H1 (cell line): ENCODE measurements around the gene NDUFA11. TPM values are rescaled to one million over a fixed set of nuclear protein-coding genes. Genes with fewer than 3 reads are reported as not detected.

Source experiments
- CTCF ChIA-PET: fragments of 300-600 bp; sonication (Branson Sonifier 250); formaldehyde crosslinking; loops from one replicate; lab custom pipeline; 2021; ENCODE audit not compliant: partially characterized antibody; lab: Charles Lee
- POLR2A ChIA-PET: fragments of 300-600 bp; sonication (Branson Sonifier 250); formaldehyde crosslinking; loops from one replicate; lab custom pipeline; 2021; ENCODE audit warnings: inconsistent platforms; ENCODE audit not compliant: partially characterized antibody; lab: Charles Lee
- DNase-seq, 2 experiments: peaks; one replicate each; pipeline versions ENCODE4 v3.0.0 to v3.0.0-alpha.2; 2010 to 2022; ENCODE audit warnings: low spot score in 2 of 2, low read depth in 1 of 2, mixed read lengths in 1 of 2
- FAIRE-seq: peaks from 2 replicates; lab custom pipeline; 2011; peaks lifted over from hg19 to GRCh38; lab: Jason Lieb, UNC
- H2AFZ ChIP-seq: 2 replicates; pipeline ENCODE4 v1.8.1; 2012; ENCODE audit warnings: low read length, inconsistent platforms
- H2AK5ac ChIP-seq: 2 replicates; pipeline ENCODE4 v1.6.1; 2013; ENCODE audit warnings: low read depth, low read length
- H2BK120ac ChIP-seq: replicated peaks from 2 replicates; pipeline ENCODE3; 2013; ENCODE audit warnings: low read depth, low read length, inconsistent platforms
- H2BK12ac ChIP-seq: 2 replicates; pipeline ENCODE4 v1.6.1; 2013; ENCODE audit warnings: low read depth, low read length
- H2BK15ac ChIP-seq: 2 replicates; pipeline ENCODE4 v1.6.1; 2013; ENCODE audit warnings: low read length
- H2BK20ac ChIP-seq: 2 replicates; pipeline ENCODE4 v1.6.1; 2013; ENCODE audit warnings: low read length
- H2BK5ac ChIP-seq: 2 replicates; pipeline ENCODE4 v1.6.1; 2013; ENCODE audit warnings: low read depth, low read length
- H3K14ac ChIP-seq: 2 replicates; pipeline ENCODE4 v1.6.1; 2013; ENCODE audit warnings: inconsistent platforms; ENCODE audit not compliant: insufficient read length
- H3K18ac ChIP-seq: 2 replicates; pipeline ENCODE4 v1.6.1; 2013; ENCODE audit warnings: low read length; ENCODE audit errors: extremely low read depth
- H3K23ac ChIP-seq: 2 replicates; pipeline ENCODE4 v1.6.1; 2013; ENCODE audit warnings: inconsistent platforms; ENCODE audit not compliant: insufficient read length
- H3K23me2 ChIP-seq: 2 replicates; pipeline ENCODE4 v1.6.1; 2013; ENCODE audit warnings: low read depth, low read length
- H3K27ac ChIP-seq: 2 replicates; pipeline ENCODE4 v1.6.1; 2011; ENCODE audit warnings: low read depth, low read length, inconsistent platforms
- H3K27me3 ChIP-seq, 4 experiments: replicated peaks in 1 of 4; 1 replicate in 1 of 4; 2 replicates in 3 of 4; pipeline versions ENCODE4 v1.6.1 to v1.8.1; 2011 to 2013; ENCODE audit warnings: low read length in 3 of 4, mild to moderate bottlenecking in 3 of 4, inconsistent platforms in 2 of 4, mixed read lengths in 2 of 4, moderate library complexity in 1 of 4; ENCODE audit not compliant: control insufficient read depth in 3 of 4, insufficient read depth in 3 of 4; ENCODE audit errors: extremely low read depth in 1 of 4
- H3K36me3 ChIP-seq, 4 experiments: 2 replicates each; pipeline versions ENCODE4 v1.6.1 to v1.8.1; 2011 to 2013; ENCODE audit warnings: mild to moderate bottlenecking in 4 of 4, low read length in 3 of 4, moderate library complexity in 2 of 4, control low read depth in 1 of 4, inconsistent platforms in 1 of 4; ENCODE audit not compliant: insufficient read depth in 4 of 4, control insufficient read depth in 2 of 4
- H3K4ac ChIP-seq: replicated peaks from 2 replicates; pipeline ENCODE3; 2013; ENCODE audit warnings: low read length, low read depth, mixed read lengths, inconsistent platforms; ENCODE audit not compliant: insufficient read length
- H3K4me1 ChIP-seq, 4 experiments: replicated peaks in 1 of 4; 1 replicate in 1 of 4; 2 replicates in 3 of 4; pipeline versions ENCODE4 v1.6.1 to v1.8.1; 2011 to 2013; ENCODE audit warnings: low read length in 3 of 4, inconsistent platforms in 2 of 4, mixed read lengths in 1 of 4; ENCODE audit not compliant: insufficient read depth in 4 of 4, control insufficient read depth in 3 of 4
- H3K4me2 ChIP-seq, 2 experiments: 2 replicates each; pipeline versions ENCODE4 v1.6.1 to v1.8.1; 2011 to 2013; ENCODE audit warnings: low read depth in 2 of 2, low read length in 2 of 2, control low read depth in 1 of 2, inconsistent platforms in 1 of 2, mild to moderate bottlenecking in 1 of 2; ENCODE audit not compliant: insufficient read depth in 1 of 2
- H3K4me3 ChIP-seq, 4 experiments: fragments of 200-600, 300-600 bp in 1 of 4; sonication (generic), shearing (Covaris generic), sonication (Bioruptor Twin) in 1 of 4; 2 replicates each; pipeline versions ENCODE4 v1.5.1 to v1.8.1; 2011 to 2016; ENCODE audit warnings: low read length in 4 of 4, low read depth in 3 of 4, control low read depth in 2 of 4, inconsistent platforms in 2 of 4, mild to moderate bottlenecking in 2 of 4, mixed read lengths in 1 of 4, moderate library complexity in 1 of 4; ENCODE audit not compliant: insufficient read depth in 2 of 4; ENCODE audit errors: extremely low read depth in 1 of 4
- H3K56ac ChIP-seq: replicated peaks from 2 replicates; pipeline ENCODE3; 2013; ENCODE audit warnings: low read depth, mild to moderate bottlenecking, mixed read lengths, low read length, inconsistent platforms; ENCODE audit not compliant: insufficient read length
- H3K79me1 ChIP-seq: 2 replicates; pipeline ENCODE4 v1.6.1; 2013; ENCODE audit warnings: low read depth, low read length, control low read depth
- H3K79me2 ChIP-seq, 2 experiments: 2 replicates each; pipeline versions ENCODE4 v1.6.1 to v1.8.1; 2012 to 2013; ENCODE audit warnings: low read length in 2 of 2, mild to moderate bottlenecking in 2 of 2, inconsistent platforms in 1 of 2; ENCODE audit not compliant: insufficient read depth in 2 of 2, control insufficient read depth in 1 of 2
- H3K9ac ChIP-seq, 4 experiments: replicated peaks in 1 of 4; 1 replicate in 1 of 4; 2 replicates in 3 of 4; pipeline versions ENCODE4 v1.6.1 to v1.8.1; 2011 to 2013; ENCODE audit warnings: low read depth in 3 of 4, low read length in 3 of 4, control low read depth in 2 of 4, mild to moderate bottlenecking in 2 of 4, moderate library complexity in 2 of 4, inconsistent platforms in 1 of 4; ENCODE audit errors: extremely low read depth in 1 of 4
- H3K9me3 ChIP-seq, 2 experiments: 2 replicates each; pipeline versions ENCODE4 v1.6.1 to v1.8.1; 2012 to 2013; ENCODE audit warnings: mild to moderate bottlenecking in 2 of 2, moderate library complexity in 2 of 2, control low read depth in 1 of 2, inconsistent platforms in 1 of 2, low read depth in 1 of 2, low read length in 1 of 2, mixed read lengths in 1 of 2; ENCODE audit not compliant: insufficient read depth in 2 of 2
- H4K20me1 ChIP-seq, 2 experiments: replicated peaks in 1 of 2; 2 replicates each; pipeline versions ENCODE3 to v1.8.1; 2011 to 2013; ENCODE audit warnings: inconsistent platforms in 2 of 2, low read length in 2 of 2, mild to moderate bottlenecking in 1 of 2; ENCODE audit not compliant: insufficient read depth in 2 of 2, control insufficient read depth in 1 of 2
- H4K5ac ChIP-seq: 2 replicates; pipeline ENCODE4 v1.6.1; 2013; ENCODE audit warnings: low read length, low read depth, mixed read lengths, inconsistent platforms; ENCODE audit not compliant: insufficient read length
- H4K8ac ChIP-seq: 2 replicates; pipeline ENCODE4 v1.8.0; 2013; ENCODE audit warnings: mild to moderate bottlenecking, moderate library complexity, low read length, inconsistent platforms; ENCODE audit not compliant: insufficient read depth; ENCODE audit errors: extremely low read depth
- H4K91ac ChIP-seq: replicated peaks from 2 replicates; pipeline ENCODE3; 2013; ENCODE audit warnings: low read length, mixed read lengths, inconsistent platforms; ENCODE audit not compliant: insufficient read length
- JUN ChIP-seq: IDR thresholded peaks from 2 replicates; pipeline ENCODE4 v1.6.1; 2011; ENCODE audit warnings: low read depth, mild to moderate bottlenecking, improper control_type of control experiment, low read length
- KDM5A ChIP-seq: fragments of 200-600 bp; IDR thresholded peaks from 2 replicates; pipeline ENCODE4 v1.7.1; 2012; ENCODE audit warnings: mild to moderate bottlenecking, low read length, inconsistent platforms, mixed read lengths
- RBBP5 ChIP-seq: IDR thresholded peaks from 2 replicates; pipeline ENCODE4 v1.7.1; 2012; ENCODE audit warnings: low read depth, mild to moderate bottlenecking, inconsistent platforms, low read length, moderate library complexity, borderline replicate concordance
- RXRA ChIP-seq: IDR thresholded peaks from 2 replicates; pipeline ENCODE4 v1.6.1; 2011; ENCODE audit warnings: low read depth, mild to moderate bottlenecking, low read length, moderate library complexity; ENCODE audit not compliant: insufficient read depth
- SAP30 ChIP-seq: fragments of 300-600 bp; sonication (generic); IDR thresholded peaks from 2 replicates; pipeline ENCODE4 v1.7.1; 2012; ENCODE audit warnings: low read length, moderate library complexity, mild to moderate bottlenecking, inconsistent platforms; ENCODE audit not compliant: insufficient read depth, insufficient replicate concordance
- SIX5 ChIP-seq: IDR thresholded peaks from 2 replicates; pipeline ENCODE4 v1.6.1; 2011; ENCODE audit warnings: mild to moderate bottlenecking, low read depth, low read length
- SRF ChIP-seq: IDR thresholded peaks from 2 replicates; pipeline ENCODE4 v1.6.1; 2011; ENCODE audit warnings: mild to moderate bottlenecking, low read depth, low read length, moderate library complexity
- ZNF274 ChIP-seq: IDR thresholded peaks from 2 replicates; pipeline ENCODE4 v1.7.0; 2012; ENCODE audit warnings: low read length, borderline replicate concordance; ENCODE audit errors: extremely low read depth
- WGBS, 2 experiments: shearing (Covaris generic) in 1 of 2; methylation state at CpG; one replicate each; pipeline versions ENCODE4 v1.1.6 to v1.1.7; 2013 to 2015; ENCODE audit warnings: low lambda C conversion rate in 2 of 2, mixed read lengths in 2 of 2, inconsistent platforms in 1 of 2, low coverage in 1 of 2, missing lambda C conversion rate in 1 of 2; ENCODE audit not compliant: insufficient replicate concordance in 2 of 2, insufficient coverage in 1 of 2, insufficient read length in 1 of 2; ENCODE audit errors: extremely low coverage in 1 of 2, missing lambda C conversion rate in 1 of 2; 5-methylcytosine and 5-hydroxymethylcytosine counted together
- polyA plus RNA-seq, 7 experiments: library from polyadenylated mRNA; depleted of rRNA in 3 of 7; stranded (reverse) in 5 of 7; unstranded in 2 of 7; fragments of >200 nt in 5 of 7; fragments of 200-250 nt in 2 of 7; gene quantifications; 1 replicate in 5 of 7; 2 replicates in 1 of 7; 4 replicates in 1 of 7; pipeline versions ENCODE4 v1.2.1 to v1.2.3, GENCODE V29; 2011 to 2013; ENCODE audit warnings: missing spikeins in 2 of 7, mixed read lengths in 2 of 7
- total RNA-seq: library from RNA; stranded (reverse); fragmentation: NEBNext Ultra II Directional; extraction: Animal tissue kit (Norgen Biotek cat#: 25700); gene quantifications from 2 replicates; pipeline ENCODE4 v1.2.1, GENCODE V29; 2021
- TF ChIP-seq, protein P1 (sequence below): IDR thresholded peaks from 2 replicates; pipeline ENCODE4 v1.6.1; 2012; ENCODE audit warnings: low read length, inconsistent platforms

NDUFA11 gene
- total and polyA plus RNA-seq, 2 of the 8 experiments (the other 6 are each of a cell fraction or from before 2014, with no cell fraction given) = 205 to 1,037 TPM

DNA sequence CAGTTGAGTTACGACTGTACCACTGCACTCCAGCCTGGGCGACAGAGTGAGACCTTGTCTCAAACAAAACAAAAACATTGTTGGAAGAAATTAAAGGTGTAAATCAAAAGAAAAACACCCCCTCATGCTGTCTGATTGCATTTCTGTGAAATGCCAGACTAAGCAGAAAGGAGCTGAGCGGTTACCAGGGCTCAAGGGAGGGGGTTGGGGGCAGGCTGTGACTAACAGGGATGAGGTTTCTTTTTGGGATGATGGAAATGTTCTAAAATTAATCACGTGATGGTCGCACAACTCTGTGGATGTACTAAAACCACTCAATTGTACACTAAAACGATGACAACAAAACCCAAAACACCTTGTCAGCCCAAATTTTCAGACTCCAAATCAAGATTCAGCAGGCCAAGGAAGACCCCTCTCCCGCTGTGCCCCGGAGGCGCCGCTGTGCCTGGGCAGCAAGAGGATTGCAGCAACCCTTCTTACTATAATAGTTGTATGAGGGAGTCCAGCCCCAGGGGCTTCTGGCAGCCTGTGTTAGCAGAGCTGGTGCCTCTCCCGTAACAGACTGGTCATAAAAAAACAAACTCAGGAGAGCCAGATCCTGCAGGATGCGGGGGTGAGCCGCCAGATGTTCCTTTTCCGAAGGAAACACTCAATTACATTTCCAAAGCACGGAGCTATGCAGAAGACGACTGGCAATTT is 31.3 kb upstream of the NDUFA11 start:
- DNase-seq (no peak), FAIRE-seq (no peak)
- peaks cover 2 to 22% (median 10%) of the 10 kb centered on the region in 4 experiments; a peak in 6 of 8 replicates for H3K36me3 ChIP-seq
- no peak overlapping the region for H4K5ac ChIP-seq
- no peak overlapping the region for H3K14ac ChIP-seq
- H3K4me1 ChIP-seq = no peaks in the 10 kb centered on the region
- no peaks in the 10 kb centered on the region for H3K9me3 ChIP-seq
- no peak overlapping the region for H3K27ac ChIP-seq
- no peak overlapping the region for H3K18ac ChIP-seq
- peaks cover 0 to 8% of the 10 kb centered on the region in 2 experiments; a peak in 1 of 4 replicates for H3K79me2 ChIP-seq
- no peak overlapping the region for H2AFZ ChIP-seq
- no peaks in the 10 kb centered on the region for H3K27me3 ChIP-seq
- no peak overlapping the region for H2BK12ac ChIP-seq
- H4K91ac ChIP-seq = no peak overlapping the region
- H2BK15ac ChIP-seq = no peak overlapping the region
- H3K4me2 ChIP-seq = no peak overlapping the region
- POLR2A ChIA-PET = interaction anchor here (1.2 kb wide), 1 partner anchor 20 kb away, joined by 3 read pairs; no protein-coding TSS in a partner anchor
- H3K79me1 ChIP-seq = peaks cover 15% of the 10 kb centered on the region
- H4K8ac ChIP-seq = no peak overlapping the region
- CTCF ChIA-PET = interaction anchor here (0.7 to 4.2 kb wide), 7 partner anchors 9 to 108 kb away, joined by 3 to 11 read pairs (median 5); no protein-coding TSS in a partner anchor
- H2BK120ac ChIP-seq = no peak overlapping the region
- TF ChIP-seq ZNF274 (no peak), SAP30 (no peak), RXRA (no peak), KDM5A (no peak), JUN (no peak), RBBP5 (no peak), SRF (no peak), SIX5 (no peak)
- TF ChIP-seq, protein P1, sequence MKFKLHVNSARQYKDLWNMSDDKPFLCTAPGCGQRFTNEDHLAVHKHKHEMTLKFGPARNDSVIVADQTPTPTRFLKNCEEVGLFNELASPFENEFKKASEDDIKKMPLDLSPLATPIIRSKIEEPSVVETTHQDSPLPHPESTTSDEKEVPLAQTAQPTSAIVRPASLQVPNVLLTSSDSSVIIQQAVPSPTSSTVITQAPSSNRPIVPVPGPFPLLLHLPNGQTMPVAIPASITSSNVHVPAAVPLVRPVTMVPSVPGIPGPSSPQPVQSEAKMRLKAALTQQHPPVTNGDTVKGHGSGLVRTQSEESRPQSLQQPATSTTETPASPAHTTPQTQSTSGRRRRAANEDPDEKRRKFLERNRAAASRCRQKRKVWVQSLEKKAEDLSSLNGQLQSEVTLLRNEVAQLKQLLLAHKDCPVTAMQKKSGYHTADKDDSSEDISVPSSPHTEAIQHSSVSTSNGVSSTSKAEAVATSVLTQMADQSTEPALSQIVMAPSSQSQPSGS = no peak
- no peak overlapping the region for H2BK5ac ChIP-seq
- H3K9ac ChIP-seq = no peak overlapping the region
- H3K23ac ChIP-seq = no peak overlapping the region
- 90% methylated on average over 16 of the region's 16 CpGs; no CpG with 5 or more reads in 1 of the 2 experiments for WGBS, 2 experiments
- H4K20me1 ChIP-seq = peaks cover 8 to 18% of the 10 kb centered on the region in 2 experiments
- H3K4ac ChIP-seq = no peak overlapping the region
- no peak overlapping the region for H3K4me3 ChIP-seq
- H3K23me2 ChIP-seq = no peaks in the 10 kb centered on the region
- H2BK20ac ChIP-seq = no peak overlapping the region
- no peak overlapping the region for H2AK5ac ChIP-seq
- no peak overlapping the region for H3K56ac ChIP-seq
